ENCODE measurements around the gene SRCIN1.

Gene SRCIN1

GRCh38 chr17:38600416-38600815 is 5.3 kb downstream of the SRCIN1 start:
- DNase-seq (ENCODE audit: low read depth in 4 of 4, low spot score in 1 of 4): no peak

DNA sequence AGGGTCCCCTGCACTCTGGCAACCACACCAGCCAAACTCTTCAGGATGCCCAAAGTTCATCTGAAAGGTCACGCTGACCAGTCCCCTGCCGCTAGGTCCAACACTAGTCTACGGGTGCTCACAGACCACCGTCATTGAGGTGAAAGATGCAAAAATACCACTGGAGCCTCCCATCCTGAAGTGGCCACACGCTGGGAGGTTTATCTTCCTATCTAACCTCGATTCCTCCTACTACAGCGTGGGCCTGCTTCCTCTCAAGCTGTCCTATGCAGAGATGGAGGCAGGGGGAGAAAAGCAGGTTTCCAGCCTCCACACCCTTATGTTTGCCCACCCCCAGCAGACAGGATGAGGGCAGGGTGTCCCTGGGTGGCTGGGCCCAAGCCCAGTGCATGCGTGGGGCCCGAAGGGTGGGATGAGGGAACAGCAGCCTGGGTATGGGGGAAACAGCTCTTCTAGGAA is 6.3 kb downstream of the SRCIN1 start:
- DNase-seq (ENCODE audit: low read depth in 4 of 4, low spot score in 1 of 4): no peak

DNA sequence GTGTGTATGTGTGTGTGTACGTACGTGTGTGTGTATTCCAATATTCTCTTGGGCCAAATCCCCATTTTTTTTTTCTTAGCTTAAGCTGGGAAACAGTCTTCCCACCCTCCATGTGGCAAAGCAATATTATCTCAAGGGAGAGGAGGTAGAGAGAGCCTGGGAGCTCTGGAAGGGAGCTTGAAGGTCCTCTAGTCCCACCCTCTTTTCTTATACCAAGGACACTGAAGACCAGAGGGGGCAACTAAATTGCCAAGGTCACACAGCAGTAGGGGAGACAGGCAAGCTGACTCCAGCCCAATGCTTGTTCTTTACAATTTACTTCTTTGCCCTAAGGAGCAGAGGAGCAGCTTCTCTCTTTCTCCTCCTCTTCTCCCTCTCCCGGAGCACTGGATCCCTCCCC is 6.8 kb downstream of the SRCIN1 start:
- DNase-seq (ENCODE audit: low read depth in 4 of 4, low spot score in 1 of 4): no peak

DNA sequence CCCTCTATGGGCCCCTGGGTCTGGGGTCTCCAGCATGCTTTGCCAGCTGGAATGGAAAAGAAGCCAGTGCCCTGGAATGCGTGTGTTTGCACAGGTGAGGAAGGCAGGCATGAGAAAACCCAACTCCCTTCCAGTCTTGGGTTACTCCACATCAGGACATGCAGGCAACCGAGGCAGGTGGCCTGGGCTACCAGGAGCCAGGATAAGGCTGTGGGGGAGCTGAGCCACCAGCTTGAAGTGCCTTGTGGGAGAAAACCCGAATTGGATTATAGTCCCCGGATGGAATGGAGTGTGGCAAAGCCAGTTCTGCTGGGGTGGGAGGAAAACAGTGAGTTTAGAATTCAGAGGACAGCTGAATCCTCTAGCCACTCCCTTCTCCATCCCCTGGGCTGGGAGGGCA is 7.2 kb downstream of the SRCIN1 start:
- DNase-seq (ENCODE audit: low read depth in 4 of 4, low spot score in 1 of 4): no peak

- DNase-seq (ENCODE audit: low read depth in 4 of 4, low spot score in 1 of 4): no peak
Measured at GRCh38 chr17:38597375-38597774, 8.4 kb downstream of the SRCIN1 start.

GRCh38 chr17:38596651-38597050 is 9.1 kb downstream of the SRCIN1 start:
- DNase-seq (ENCODE audit: low read depth in 4 of 4, low spot score in 1 of 4): no peak

- DNase-seq (ENCODE audit: low read depth in 4 of 4, low spot score in 1 of 4): no peak
Measured at GRCh38 chr17:38595892-38596291, 9.9 kb downstream of the SRCIN1 start.

GRCh38 chr17:38594152-38594551 is 11.6 kb downstream of the SRCIN1 start:
- DNase-seq (ENCODE audit: low read depth in 4 of 4, low spot score in 1 of 4): no peak

DNA sequence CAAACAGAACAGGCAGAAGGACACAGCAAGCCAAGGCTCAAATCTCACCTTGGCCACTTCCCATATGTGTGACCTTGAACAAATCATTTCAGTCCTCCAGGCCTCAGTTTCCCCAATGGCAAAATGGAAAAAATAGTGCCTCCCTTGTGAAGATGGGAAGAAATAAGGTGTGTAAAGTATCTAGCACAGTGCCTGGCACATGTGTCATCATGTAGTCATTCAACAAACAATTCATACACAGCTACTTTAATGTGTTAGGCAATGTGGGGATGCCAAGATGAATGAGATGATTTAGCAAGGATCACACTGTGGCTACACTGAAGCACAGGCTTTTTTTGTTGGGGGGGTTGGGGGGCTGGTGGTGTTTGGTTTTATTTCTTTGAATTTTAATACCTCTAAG is 13.3 kb downstream of the SRCIN1 start:
- no peak for DNase-seq (ENCODE audit: low read depth in 4 of 4, low spot score in 1 of 4)

DNA sequence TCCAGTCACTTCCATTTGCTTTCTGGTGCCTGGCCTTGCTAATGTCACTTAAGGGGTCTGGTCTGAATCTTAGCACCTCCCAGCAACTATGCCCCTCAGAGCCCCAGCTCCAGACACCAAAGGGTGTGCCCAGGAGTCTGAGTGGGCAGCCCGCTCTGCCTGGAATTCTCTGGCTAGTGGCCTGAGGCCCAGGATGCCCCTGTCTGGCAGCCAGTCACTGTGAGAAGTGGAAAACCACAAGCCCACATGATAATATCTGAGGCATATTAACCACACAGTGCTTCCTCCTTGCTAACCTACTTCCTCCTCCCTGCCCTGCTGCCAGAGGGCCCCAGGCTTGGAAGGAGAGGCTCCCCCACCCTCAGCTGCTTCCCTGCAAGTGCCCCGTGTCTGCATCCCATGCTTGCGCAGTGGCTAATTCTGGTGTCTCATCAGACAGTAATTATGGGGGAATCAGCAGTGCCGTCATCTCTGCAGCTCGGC is 14.0 kb downstream of the SRCIN1 start:
- DNase-seq (ENCODE audit: low read depth in 4 of 4, low spot score in 1 of 4): no peak

DNA sequence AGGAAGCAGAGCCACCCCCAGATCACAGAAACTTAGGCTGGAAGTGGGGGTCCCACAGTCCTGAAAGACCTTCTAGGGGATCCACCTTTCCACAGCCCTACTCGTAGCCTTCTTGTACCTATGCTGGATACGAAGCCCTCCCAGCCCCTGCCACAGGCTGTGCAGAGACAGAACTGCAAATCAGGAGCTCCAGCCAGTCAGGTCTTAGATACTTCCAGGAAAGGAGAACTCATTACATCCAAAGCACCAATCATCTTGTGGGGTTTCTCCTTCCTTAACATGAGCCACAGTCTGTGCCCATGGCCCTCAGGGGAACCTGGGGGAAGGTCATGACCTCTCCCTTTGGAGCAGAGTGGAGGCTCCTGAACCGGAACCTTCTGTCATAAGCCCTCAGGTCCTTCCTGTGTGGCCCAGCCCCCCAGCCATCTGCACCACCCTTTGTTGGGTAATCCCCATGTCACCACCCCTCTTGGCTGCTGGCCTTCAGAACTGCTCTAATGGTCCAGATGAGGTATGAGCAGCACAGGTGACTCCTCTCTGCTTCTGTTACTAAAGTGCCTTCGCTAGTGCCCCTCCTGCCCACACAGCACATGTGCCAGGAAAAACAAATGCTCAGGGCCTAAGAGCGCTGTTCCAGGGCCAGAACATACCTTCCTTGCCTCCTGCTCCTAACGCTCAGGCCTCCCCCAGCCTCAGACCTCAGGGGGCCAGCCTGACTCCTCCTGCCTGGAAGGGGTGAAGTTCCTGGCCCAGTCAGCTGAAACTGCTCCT is 14.6 kb downstream of the SRCIN1 start:
- DNase-seq (ENCODE audit: low read depth in 4 of 4, low spot score in 1 of 4): no peak

GRCh38 chr17:38589462-38590114 is 16.2 kb downstream of the SRCIN1 start:
- no peak for DNase-seq (ENCODE audit: low read depth in 4 of 4, low spot score in 1 of 4)

GRCh38 chr17:38588788-38589174 is 17.0 kb downstream of the SRCIN1 start:
- no peak for DNase-seq (ENCODE audit: low read depth in 4 of 4, low spot score in 1 of 4)

- no peak for DNase-seq (ENCODE audit: low read depth in 4 of 4, low spot score in 1 of 4)
Measured at GRCh38 chr17:38587947-38588787, 17.6 kb downstream of the SRCIN1 start.

GRCh38 chr17:38587203-38587602 is 18.5 kb downstream of the SRCIN1 start:
- no peak for DNase-seq (ENCODE audit: low read depth in 4 of 4, low spot score in 1 of 4)

GRCh38 chr17:38586788-38587187 is 19.0 kb downstream of the SRCIN1 start:
- no peak for DNase-seq (ENCODE audit: low read depth in 4 of 4, low spot score in 1 of 4)

GRCh38 chr17:38585918-38586529 is 19.7 kb downstream of the SRCIN1 start:
- DNase-seq (ENCODE audit: low read depth in 4 of 4, low spot score in 1 of 4): no peak

DNA sequence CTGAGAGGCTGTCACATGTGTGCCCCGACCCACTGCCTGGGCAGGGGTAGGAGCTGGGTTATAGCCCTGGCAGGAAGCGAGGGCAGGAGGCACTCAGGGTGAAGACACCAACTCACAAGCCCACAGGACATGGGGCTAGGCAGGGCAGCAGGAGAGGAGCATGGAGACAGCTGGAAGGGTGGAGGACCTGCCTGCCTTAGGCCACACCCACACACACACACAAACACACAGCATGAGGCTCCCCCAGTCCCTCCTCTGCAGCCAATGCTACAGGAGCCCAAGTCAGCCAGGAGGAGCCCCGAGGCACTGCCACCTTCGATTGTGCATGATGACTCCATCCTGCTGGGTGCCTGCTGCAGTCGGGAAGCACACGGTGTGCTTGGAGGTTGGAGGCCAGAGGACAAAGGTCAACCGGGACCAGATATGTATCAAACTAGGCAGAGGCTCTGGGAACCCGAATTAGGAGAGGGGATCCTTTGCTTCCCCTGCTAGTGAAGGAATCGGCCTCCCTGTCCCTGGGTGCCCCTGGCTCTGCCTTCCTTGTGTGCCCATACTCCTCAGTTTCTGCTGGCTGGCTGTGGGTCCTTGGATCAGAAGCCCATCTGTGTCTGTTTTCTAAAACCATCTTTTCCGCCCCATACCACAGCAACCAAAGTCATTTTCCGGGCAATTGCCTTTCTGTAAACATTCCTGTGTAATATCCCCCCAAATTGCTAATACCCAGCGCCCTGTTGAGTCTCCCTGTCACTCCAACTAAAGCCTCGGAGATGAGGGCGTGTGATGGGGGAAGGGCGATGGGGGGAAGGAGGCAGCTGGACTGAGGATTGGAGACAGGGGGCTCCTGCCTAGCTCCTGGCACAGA is 20.5 kb downstream of the SRCIN1 start:
- no peak for DNase-seq (ENCODE audit: low read depth in 4 of 4, low spot score in 1 of 4)

DNA sequence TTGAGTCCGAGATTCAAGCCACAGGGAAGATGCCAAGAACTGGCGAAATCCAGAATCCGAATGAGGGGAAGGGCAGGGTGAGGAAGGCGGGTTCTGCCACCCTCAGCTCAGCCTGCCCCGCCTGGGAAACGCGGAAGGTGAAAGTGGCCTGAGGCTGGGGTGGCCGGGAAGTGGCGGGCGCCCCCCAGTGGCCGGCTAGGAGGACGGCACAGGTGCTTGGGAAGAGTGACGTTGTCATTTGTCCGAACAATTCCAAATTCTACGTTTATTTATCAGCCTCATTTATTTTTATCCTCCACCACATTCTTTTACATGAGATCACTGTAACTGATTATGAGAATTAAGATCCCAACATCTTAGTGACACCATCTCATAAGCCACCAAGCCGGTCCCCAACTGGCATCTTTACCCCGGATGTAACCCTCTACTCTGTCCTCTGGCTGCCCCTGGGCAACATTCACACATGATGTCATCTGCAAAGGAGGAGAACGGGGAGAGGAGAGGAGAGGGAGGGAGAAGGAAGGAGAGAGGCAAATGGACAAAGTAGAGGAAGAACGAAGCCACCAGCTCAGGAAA is 21.3 kb downstream of the SRCIN1 start:
- DNase-seq (ENCODE audit: low read depth in 4 of 4, low spot score in 1 of 4): peak in 3 of 4 experiments; percentile 34 to 52 (median 42)

GRCh38 chr17:38583828-38584349 is 21.9 kb downstream of the SRCIN1 start:
- DNase-seq (ENCODE audit: low read depth in 4 of 4, low spot score in 1 of 4): no peak

All from stimulated activated CD4-positive, alpha-beta T cell treated with anti-CD3 and anti-CD28 coated beads, Interleukin-1b, Interleukin-23, amount 100 ng/mL, for 24 hours (primary cell).